Sigmoid colon (tissue), 7 donors: ENCODE measurements around the gene EP400. TPM values are rescaled to one million over a fixed set of nuclear protein-coding genes. Genes with fewer than 3 reads are reported as not detected.

ENCODE experiments used
- DNase-seq: peaks from one replicate; pipeline ENCODE4 v3.0.0-alpha.2; 2019
- H3K27ac ChIP-seq, 4 donors: fragments of 200-600 bp; sonication (generic); one replicate each; pipeline ENCODE4 v1.5.1; 2016 to 2019; ENCODE audit warnings: mild to moderate bottlenecking in 1 of 4
- H3K27me3 ChIP-seq, 3 donors: fragments of 200-600 bp; sonication (generic); one replicate each; pipeline ENCODE4 v1.5.1; 2019; ENCODE audit warnings: mild to moderate bottlenecking in 1 of 3
- H3K36me3 ChIP-seq, 4 donors: fragments of 200-600 bp; sonication (generic); one replicate each; pipeline ENCODE4 v1.5.1; 2016 to 2019
- H3K4me1 ChIP-seq, 4 donors: fragments of 200-600 bp; sonication (generic); one replicate each; pipeline ENCODE4 v1.5.1; 2017 to 2019
- H3K4me3 ChIP-seq, 4 donors: fragments of 200-600 bp; sonication (generic); one replicate each; pipeline ENCODE4 v1.5.1; 2017 to 2019; ENCODE audit warnings: mild to moderate bottlenecking in 2 of 4, moderate library complexity in 1 of 4
- H3K9me3 ChIP-seq, 4 donors: fragments of 200-600 bp in 3 of 4; sonication (generic) in 3 of 4; one replicate each; pipeline versions ENCODE4 v1.5.1 to v1.6.1; 2013 to 2019
- EP300 ChIP-seq, 4 donors: sonication (generic); formaldehyde crosslinking; IDR thresholded peaks; one replicate each; pipeline ENCODE4 v1.6.1; 2017; ENCODE audit warnings: antibody characterized with exemption in 4 of 4
- POLR2A ChIP-seq, 2 donors: fragments of 450-650 bp; IDR thresholded peaks; one replicate each; pipeline ENCODE4 v1.6.1; 2016; ENCODE audit warnings: antibody characterized with exemption in 2 of 2, mild to moderate bottlenecking in 2 of 2, moderate library complexity in 2 of 2
- POLR2AphosphoS5 ChIP-seq, 4 donors: sonication (generic); formaldehyde crosslinking; IDR thresholded peaks; one replicate each; pipeline ENCODE4 v1.6.1; 2017; ENCODE audit warnings: antibody characterized with exemption in 4 of 4
- WGBS, 2 donors: extraction: QIAGEN DNeasy Blood & Tissue Kit; methylation state at CpG; one replicate each; pipeline ENCODE4 v1.1.7; 2013; 5-methylcytosine and 5-hydroxymethylcytosine counted together
- intact Hi-C: fragments of 100-400 bp; cut with DNase I; formaldehyde crosslinking; loops from one replicate; pipeline ENCODE4 v1.15.1; 2023
- polyA plus RNA-seq, 3 donors: library from polyadenylated mRNA; stranded (reverse); fragments of 200-250 nt; gene quantifications; one replicate each; pipeline ENCODE4 v1.2.3, GENCODE V29; 2013
- total RNA-seq, 4 donors: library from RNA; depleted of rRNA; stranded (reverse); fragments of >200 nt; gene quantifications; one replicate each; pipeline ENCODE4 v1.1.0, GENCODE V29; 2016
- TF ChIP-seq, protein P1 (sequence below), 4 experiments: fragments of 450-650 bp in 3 of 4; fragments of 200-600 bp in 1 of 4; IDR thresholded peaks; one replicate each; pipeline ENCODE4 v1.5.1; 2016 to 2019; ENCODE audit warnings: antibody characterized with exemption in 4 of 4, mild to moderate bottlenecking in 3 of 4, moderate library complexity in 2 of 4
- donor health status: healthy with polysubstance abuse.
- donor health status: Bipolar disorder and iron deficiency.
- donor health status: healthy.

The EP400 gene
- total and polyA plus RNA-seq, 7 donors: 3.2 to 35.7 (median 14.6) TPM

DNA sequence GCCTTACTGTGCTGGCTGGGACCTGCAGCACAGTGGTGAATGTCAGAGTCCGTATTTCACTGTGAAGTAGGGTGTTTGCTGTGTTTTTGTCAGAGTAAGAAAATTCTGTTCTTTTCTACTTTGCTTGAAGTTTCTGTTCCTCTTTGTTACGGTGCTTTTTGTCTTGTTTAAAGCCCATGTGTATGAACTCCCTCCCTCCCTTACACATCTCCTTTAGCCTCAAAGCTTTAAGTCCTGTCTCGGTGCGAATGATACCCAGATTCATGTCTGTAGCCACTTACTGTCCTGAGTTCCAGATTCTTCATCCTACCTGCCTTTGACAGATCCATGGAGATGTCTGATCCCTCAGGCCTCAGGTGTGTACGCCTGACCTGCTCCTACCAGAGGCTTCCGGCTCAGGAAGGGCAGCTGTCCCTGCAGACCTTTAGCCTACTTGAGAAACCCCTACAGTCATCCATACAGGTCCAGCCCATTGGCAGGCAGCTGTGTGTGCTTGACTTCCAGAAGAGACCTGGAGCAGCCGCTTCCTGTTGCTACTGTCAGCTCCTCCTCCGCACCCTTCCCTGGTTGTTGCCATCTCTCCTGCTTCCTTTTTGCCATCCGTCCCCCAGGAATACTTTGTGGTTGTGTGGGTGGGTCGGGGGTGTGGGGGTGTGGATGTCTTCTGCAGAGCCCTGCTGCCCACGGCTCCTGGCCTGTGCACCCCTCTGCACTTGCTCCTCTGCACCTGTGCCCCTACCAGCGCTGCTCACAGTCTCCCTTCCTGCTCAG, 121.5 kb downstream of the EP400 start:
- WGBS, 2 donors: 77 to 91% methylated on average over 12 of the region's 12 CpGs
- DNase-seq: no peak
- intact Hi-C loops: loop anchor here (10.0 kb wide), 1 partner anchor 176 kb away; the partner anchor contains the start of gene ULK1
- Histone ChIP-seq H3K36me3 (peaks cover 12 to 74% (median 32%) of the 10 kb centered on the region in 4 donors), H3K4me1 (no peaks in the 10 kb centered on the region), H3K27ac (no peak overlapping the region), H3K4me3 (no peak overlapping the region), H3K9me3 (no peaks in the 10 kb centered on the region), H3K27me3 (no peaks in the 10 kb centered on the region)
- TF ChIP-seq, protein P1, sequence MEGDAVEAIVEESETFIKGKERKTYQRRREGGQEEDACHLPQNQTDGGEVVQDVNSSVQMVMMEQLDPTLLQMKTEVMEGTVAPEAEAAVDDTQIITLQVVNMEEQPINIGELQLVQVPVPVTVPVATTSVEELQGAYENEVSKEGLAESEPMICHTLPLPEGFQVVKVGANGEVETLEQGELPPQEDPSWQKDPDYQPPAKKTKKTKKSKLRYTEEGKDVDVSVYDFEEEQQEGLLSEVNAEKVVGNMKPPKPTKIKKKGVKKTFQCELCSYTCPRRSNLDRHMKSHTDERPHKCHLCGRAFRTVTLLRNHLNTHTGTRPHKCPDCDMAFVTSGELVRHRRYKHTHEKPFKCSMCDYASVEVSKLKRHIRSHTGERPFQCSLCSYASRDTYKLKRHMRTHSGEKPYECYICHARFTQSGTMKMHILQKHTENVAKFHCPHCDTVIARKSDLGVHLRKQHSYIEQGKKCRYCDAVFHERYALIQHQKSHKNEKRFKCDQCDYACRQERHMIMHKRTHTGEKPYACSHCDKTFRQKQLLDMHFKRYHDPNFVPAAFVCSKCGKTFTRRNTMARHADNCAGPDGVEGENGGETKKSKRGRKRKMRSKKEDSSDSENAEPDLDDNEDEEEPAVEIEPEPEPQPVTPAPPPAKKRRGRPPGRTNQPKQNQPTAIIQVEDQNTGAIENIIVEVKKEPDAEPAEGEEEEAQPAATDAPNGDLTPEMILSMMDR (IDR thresholded peaks at IDR 0.05): no peak
- no peak for TF ChIP-seq EP300 (IDR thresholded peaks at IDR 0.05)
- no peak for TF ChIP-seq POLR2A (IDR thresholded peaks at IDR 0.05)
- no peak for TF ChIP-seq POLR2AphosphoS5 (IDR thresholded peaks at IDR 0.05)

DNA sequence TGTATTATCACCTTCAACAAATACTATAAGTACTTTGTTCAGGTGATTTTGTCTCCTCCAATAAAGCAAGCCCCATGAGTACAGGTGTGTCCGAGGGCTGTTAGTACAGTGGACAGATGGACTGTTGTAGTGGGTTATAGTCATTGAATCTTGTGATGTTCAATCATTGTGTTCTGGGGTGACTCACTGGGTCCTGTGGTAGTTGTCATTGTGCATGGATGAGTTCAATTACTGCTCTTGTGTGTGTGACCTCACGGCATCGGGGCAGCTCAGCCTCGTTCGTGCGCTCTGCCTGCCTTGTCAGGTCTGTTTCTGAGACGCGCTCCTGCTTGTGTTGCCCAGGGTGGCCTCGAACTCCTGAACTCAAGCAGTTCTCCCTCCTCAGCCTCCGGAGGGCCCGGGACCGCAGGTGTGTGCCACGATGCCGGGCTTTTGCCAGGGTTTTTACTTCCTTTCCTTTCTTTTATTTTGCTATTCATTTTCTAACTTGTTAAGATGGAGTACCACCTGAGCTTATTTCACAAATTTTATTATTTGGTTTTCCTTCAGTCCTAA, 122.2 kb downstream of the EP400 start:
- Histone ChIP-seq H3K4me1 (no peaks in the 10 kb centered on the region), H3K27ac (no peak overlapping the region), H3K9me3 (no peaks in the 10 kb centered on the region), H3K27me3 (no peaks in the 10 kb centered on the region), H3K4me3 (no peak overlapping the region), H3K36me3 (peaks cover 12 to 75% (median 32%) of the 10 kb centered on the region in 4 donors)
- TF ChIP-seq POLR2AphosphoS5 (IDR thresholded peaks at IDR 0.05): no peak
- no peak for TF ChIP-seq POLR2A (IDR thresholded peaks at IDR 0.05)
- TF ChIP-seq, protein P1 (IDR thresholded peaks at IDR 0.05): no peak
- TF ChIP-seq EP300 (IDR thresholded peaks at IDR 0.05): no peak
- intact Hi-C loops: loop anchor here (10.0 kb wide), 1 partner anchor 177 kb away; the partner anchor contains the start of gene ULK1
- WGBS, 2 donors: 92 to 97% methylated on average over 14 of the region's 14 CpGs
- no peak for DNase-seq

DNA sequence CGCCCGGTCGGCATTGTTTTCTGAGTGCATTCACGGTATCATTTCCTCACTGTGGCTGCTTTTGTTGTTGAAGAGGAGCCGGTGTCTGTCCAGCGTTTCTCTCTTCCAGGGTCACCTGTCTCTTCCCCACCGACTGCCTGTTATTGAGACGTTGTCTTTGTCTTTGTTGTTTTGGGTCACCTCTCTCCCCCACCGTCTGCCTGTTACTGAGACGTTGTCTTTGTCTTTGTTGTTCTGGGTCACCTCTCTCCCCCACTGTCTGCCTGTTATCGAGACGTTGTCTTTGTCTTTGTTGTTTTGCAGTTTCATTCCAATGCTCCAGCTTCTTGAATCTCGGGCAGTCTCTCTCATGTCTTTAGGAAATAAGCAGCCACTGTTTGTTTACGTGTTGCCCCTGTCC, 124.5 kb downstream of the EP400 start:
- intact Hi-C loops: loop anchor here (10.0 kb wide), 1 partner anchor 179 kb away; the partner anchor contains the start of gene ULK1
- no peak for DNase-seq
- Histone ChIP-seq H3K4me3 (no peak overlapping the region), H3K36me3 (peaks cover 12 to 64% (median 23%) of the 10 kb centered on the region in 4 donors), H3K9me3 (no peaks in the 10 kb centered on the region), H3K27ac (no peak overlapping the region), H3K4me1 (peaks cover 0 to 20% (median 15%) of the 10 kb centered on the region in 4 donors), H3K27me3 (no peaks in the 10 kb centered on the region)
- no peak for TF ChIP-seq POLR2AphosphoS5 (IDR thresholded peaks at IDR 0.05)
- no peak for TF ChIP-seq EP300 (IDR thresholded peaks at IDR 0.05)
- TF ChIP-seq, protein P1 (IDR thresholded peaks at IDR 0.05): no peak
- TF ChIP-seq POLR2A (IDR thresholded peaks at IDR 0.05): no peak
- 91 to 93% methylated on average over 14 of the region's 14 CpGs for WGBS, 2 donors

DNA sequence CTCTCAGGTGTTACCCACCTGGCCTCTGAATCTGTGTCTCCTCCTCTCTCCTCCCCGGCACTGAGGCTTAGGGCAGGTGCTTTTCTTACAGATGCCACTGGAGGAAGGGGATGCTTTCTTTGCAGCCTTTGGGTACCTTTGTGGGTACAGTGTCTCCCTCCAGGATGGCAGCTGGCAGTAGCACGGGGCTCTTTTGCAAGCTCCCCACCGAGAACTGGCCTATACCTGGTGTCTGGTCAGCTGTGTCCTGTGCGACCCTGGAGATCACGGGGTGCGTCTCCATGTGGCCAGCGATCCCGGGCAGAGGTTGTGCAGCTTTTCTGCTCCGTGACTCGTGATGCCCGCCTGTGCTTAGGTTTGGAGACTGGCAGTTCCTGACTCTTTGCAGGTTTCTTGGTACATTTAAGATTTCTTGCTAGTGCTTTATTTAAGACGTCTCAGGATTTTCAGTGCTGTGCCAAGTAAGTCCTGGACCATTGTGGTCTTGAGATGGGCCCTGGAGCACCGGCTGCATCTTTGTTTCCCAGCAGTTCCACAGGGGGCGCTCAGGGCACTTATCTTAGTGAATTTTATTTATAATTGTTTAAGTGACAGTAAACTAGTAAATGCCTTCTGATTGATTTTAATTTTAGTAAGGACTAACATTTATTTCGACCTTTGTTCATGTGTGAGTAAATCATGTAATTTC, 125.4 kb downstream of the EP400 start:
- WGBS, 2 donors: 93 to 95% methylated on average over 15 of the region's 15 CpGs
- Histone ChIP-seq H3K9me3 (no peaks in the 10 kb centered on the region), H3K36me3 (peaks cover 8 to 54% (median 20%) of the 10 kb centered on the region in 4 donors), H3K27ac (no peak overlapping the region), H3K4me1 (peaks cover 0 to 23% (median 21%) of the 10 kb centered on the region in 4 donors), H3K4me3 (no peak overlapping the region), H3K27me3 (no peaks in the 10 kb centered on the region)
- DNase-seq: no peak
- TF ChIP-seq POLR2AphosphoS5 (IDR thresholded peaks at IDR 0.05) (no peak), POLR2A (IDR thresholded peaks at IDR 0.05) (no peak), EP300 (IDR thresholded peaks at IDR 0.05) (no peak)
- TF ChIP-seq, protein P1 (IDR thresholded peaks at IDR 0.05): no peak
- intact Hi-C loops: loop anchor here (10.0 kb wide), 1 partner anchor 180 kb away; the partner anchor contains the start of gene ULK1
